Activated T-cell treated with anti-CD3 and anti-CD28 coated beads for 4 hours (primary cell): Measurements from ENCODE around the gene CYP3A5.
"Not testable (repeated sequence)": the region's sequence is repeated elsewhere in the genome, so short reads cannot be mapped to it uniquely, and the experiment has no call there.

Source experiments
- DNase-seq: peaks from one replicate; pipeline ENCODE4 v3.0.0-alpha.2; 2020

CYP3A5 gene

GRCh38 chr7:99679400-99680191 lies at the start of gene CYP3A5:
Gene CYP3A5, minus strand, starts transcription at chr7:99679996. Its CDS starts 100 bp downstream, at chr7:99679896.
- no peak for DNase-seq

GRCh38 chr7:99728615-99729014 lies 48.8 kb upstream of the CYP3A5 start:
- DNase-seq, result no peak

GRCh38 chr7:99723201-99723600 lies 43.4 kb upstream of the CYP3A5 start:
- not testable (repeated sequence) for DNase-seq

GRCh38 chr7:99720800-99721595 lies 41.2 kb upstream of the CYP3A5 start:
- DNase-seq, result no peak

GRCh38 chr7:99719996-99720769 lies 40.4 kb upstream of the CYP3A5 start:
- DNase-seq, result no peak

- no peak for DNase-seq
These were observed 34.3 kb upstream of the CYP3A5 start for GRCh38 chr7:99713995-99714570.

GRCh38 chr7:99709838-99710578 lies 30.2 kb upstream of the CYP3A5 start:
- no peak for DNase-seq

GRCh38 chr7:99709260-99709659 lies 29.5 kb upstream of the CYP3A5 start:
- DNase-seq, result no peak

- no peak for DNase-seq
These were observed 27.3 kb upstream of the CYP3A5 start for GRCh38 chr7:99707096-99707495.

GRCh38 chr7:99699946-99700345 lies 20.1 kb upstream of the CYP3A5 start:
- DNase-seq, result no peak

GRCh38 chr7:99698867-99699730 lies 19.3 kb upstream of the CYP3A5 start:
- DNase-seq, result not testable (repeated sequence)

GRCh38 chr7:99694912-99695304 lies 15.1 kb upstream of the CYP3A5 start:
- DNase-seq, result no peak

GRCh38 chr7:99694201-99694911 lies 14.6 kb upstream of the CYP3A5 start:
- no peak for DNase-seq

- DNase-seq, result no peak
These were observed 13.8 kb upstream of the CYP3A5 start for GRCh38 chr7:99693427-99694200.

- no peak for DNase-seq
These were observed 13.3 kb upstream of the CYP3A5 start for GRCh38 chr7:99693100-99693426.

- not testable (repeated sequence) for DNase-seq
These were observed 12.8 kb upstream of the CYP3A5 start for GRCh38 chr7:99692563-99692962.

GRCh38 chr7:99691658-99692057 lies 11.9 kb upstream of the CYP3A5 start:
- not testable (repeated sequence) for DNase-seq

GRCh38 chr7:99690918-99691317 lies 11.1 kb upstream of the CYP3A5 start:
- DNase-seq, result not testable (repeated sequence)

GRCh38 chr7:99685871-99686608 lies 6.2 kb upstream of the CYP3A5 start:
- DNase-seq, result not testable (repeated sequence)
